Thymus (tissue), 2 donors: ENCODE data around the gene NXNL2. TPM values are rescaled to one million over a fixed set of nuclear protein-coding genes. Genes with fewer than 3 reads are reported as not detected.

Source experiments
- polyA plus RNA-seq: library from polyadenylated mRNA; stranded (reverse); fragments of 200-250 nt; gene quantifications from one replicate; pipeline ENCODE4 v1.2.3, GENCODE V29; 2013
- total RNA-seq: library from RNA; stranded (reverse); fragments of 120-200 nt; gene quantifications from one replicate; pipeline ENCODE4 v1.2.4, GENCODE V29; 2013
- donor health status: healthy.

The NXNL2 gene
- total and polyA plus RNA-seq, 2 donors, result 0.05 to 0.34 TPM

Other genes starting within 250 kb of the NXNL2 start
- 36.9 TPM for gene SPIN1, start 146.7 kb upstream of the NXNL2 start, total RNA-seq
- gene SPIN1, start 146.7 kb upstream of the NXNL2 start, polyA plus RNA-seq, result 41.0 TPM